GM08714 (cell line): ENCODE measurements around the gene HIPK2.

Experiments used
- H3K4me3 ChIP-seq: fragments of 200-500 bp; sonication (Bioruptor generic); 2 replicates; pipeline ENCODE4 v1.5.1; 2014; ENCODE audit warnings: mild to moderate bottlenecking, low read length, inconsistent platforms
- ZNF274 ChIP-seq: IDR thresholded peaks from 2 replicates; pipeline ENCODE4 v1.6.1; 2012; ENCODE audit warnings: mild to moderate bottlenecking, low read depth, low read length

Gene HIPK2

GRCh38 chr7:139771001-139771956 lies 6.5 kb downstream of the HIPK2 start:
- TF ChIP-seq ZNF274, result no peak
- H3K4me3 ChIP-seq, result no peak overlapping the region

DNA sequence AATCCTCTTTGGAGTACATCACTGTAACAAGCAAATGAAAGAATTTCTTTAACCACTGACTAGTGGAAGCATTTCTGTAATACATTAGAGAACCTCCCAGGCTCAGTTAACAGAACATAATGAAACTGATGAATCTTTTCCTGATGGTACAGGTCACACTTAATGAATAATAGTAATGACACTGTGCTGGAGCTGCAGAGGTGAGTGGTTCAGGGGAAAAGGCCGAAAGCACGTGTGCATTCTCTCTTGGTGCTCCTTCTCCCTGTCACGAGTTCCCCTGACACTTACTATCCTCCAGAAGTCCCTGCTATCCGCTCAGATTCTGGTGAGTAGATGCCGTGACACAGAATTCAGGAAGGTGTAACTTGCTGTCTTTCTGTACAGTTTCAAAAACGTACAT lies 8.0 kb downstream of the HIPK2 start:
- H3K4me3 ChIP-seq, result no peak overlapping the region
- TF ChIP-seq ZNF274, result no peak

DNA sequence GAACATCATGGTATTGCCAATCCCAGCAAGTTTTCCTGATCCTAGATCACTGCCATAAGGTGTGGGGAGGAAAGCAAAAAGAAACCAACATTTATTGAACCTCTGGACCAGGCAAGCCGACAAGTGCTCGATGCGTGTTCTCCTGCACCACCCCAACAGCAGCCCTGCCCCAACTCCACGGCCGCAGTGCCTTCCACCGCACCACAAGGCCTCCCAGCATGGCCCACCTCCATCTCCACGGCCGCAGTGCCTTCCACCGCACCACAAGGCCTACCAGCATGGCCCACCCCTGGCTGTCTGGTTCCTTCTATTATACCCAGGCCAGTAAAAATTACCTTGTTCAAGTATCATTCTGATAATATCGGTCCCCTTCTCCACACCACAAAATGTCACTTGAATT lies 8.7 kb downstream of the HIPK2 start:
- no peak overlapping the region for H3K4me3 ChIP-seq
- TF ChIP-seq ZNF274, result no peak

DNA sequence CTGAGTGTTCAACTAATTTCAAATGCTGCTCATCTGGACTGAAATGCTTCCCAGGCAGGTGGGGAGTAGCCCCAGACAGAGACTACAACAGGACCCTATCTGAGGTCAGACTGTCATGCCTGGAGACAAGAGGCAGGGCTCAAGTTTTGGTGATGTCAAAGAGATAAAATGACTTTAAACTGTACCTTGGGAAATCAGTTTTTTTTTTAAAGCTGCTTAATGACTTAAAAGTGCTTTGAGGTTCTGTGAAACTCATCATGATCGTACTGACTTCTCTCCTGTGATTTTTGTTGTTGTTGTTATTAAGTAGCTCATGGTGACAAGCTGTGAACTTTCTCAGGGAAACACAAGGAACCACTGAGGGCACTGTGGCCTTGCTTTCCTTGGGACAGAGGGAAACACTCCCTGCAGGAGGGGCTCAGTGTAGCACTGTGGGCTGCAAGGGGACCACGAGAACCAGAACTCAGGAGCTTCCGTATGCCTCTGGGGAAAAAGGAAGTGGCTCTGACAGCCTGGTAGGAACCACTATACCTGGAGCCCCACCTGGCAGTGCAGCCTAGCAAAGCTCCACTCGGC lies 9.5 kb downstream of the HIPK2 start:
- no peak overlapping the region; the same call in 1 of the 2 replicates for H3K4me3 ChIP-seq
- TF ChIP-seq ZNF274, result no peak

DNA sequence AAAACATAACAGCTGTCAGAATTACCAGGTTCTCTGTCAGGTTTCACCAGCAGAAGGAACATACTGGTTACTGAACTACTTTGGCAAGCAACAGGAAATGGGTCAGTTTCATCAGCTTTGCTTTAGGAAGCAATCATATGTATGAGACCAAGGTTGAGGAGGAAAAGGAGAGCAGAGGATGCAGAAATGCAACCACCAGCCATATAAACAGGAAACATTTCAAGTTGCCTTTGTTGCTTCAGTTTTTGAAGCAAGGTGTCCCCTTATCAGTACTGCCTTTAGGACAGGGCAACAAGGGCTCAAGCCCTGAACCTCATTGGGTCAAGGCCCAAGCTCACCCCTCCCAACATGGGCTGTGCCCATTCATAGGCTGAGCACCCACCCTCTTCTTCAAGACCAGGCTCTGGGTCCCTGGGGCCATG lies 10.2 kb downstream of the HIPK2 start:
- H3K4me3 ChIP-seq, result no peak overlapping the region; the same call in 1 of the 2 replicates
- TF ChIP-seq ZNF274, result no peak

DNA sequence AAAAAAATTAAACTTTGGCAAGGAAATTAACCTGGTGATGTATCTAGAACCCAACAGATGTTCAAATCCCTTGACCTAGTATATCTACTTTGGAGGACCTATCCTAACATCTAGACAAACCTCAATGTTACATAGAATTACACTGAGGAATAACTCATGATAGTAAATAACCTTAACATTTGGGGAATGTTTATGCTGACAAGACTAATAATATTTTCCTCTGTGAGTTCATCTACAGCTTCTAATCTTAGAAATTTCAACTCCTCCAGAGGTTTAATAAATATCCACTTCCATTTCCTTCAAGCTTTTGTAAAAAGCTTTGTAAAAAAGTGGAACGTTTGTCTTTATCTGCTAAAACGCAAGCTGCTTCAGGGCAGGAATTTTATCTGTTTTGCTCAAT lies 12.7 kb downstream of the HIPK2 start:
- TF ChIP-seq ZNF274, result no peak

DNA sequence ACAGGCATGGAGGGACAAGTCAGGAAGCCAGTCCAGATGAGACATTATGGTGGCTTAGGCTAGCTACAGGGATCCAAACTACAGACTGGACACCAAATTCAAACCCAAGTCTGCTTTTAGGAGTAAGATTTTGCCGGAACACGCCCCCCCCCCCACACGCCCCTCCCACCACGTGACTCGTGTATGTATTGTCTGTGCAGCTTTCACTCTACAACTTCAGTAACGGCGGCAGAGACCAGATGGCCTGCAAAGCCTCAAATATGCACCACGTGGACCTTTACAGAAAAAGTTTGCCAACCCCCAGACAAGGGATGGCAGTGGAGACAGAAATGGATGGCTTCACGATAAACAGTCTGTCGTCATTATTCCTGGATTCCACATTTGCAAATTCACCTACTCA lies 14.5 kb downstream of the HIPK2 start:
- no peak overlapping the region for H3K4me3 ChIP-seq
- no peak for TF ChIP-seq ZNF274

More for the DNA sequence above, 12.7 kb downstream of the HIPK2 start:
- H3K4me3 ChIP-seq, result no peak overlapping the region

- H3K4me3 ChIP-seq, result no peak overlapping the region
- no peak for TF ChIP-seq ZNF274
Observed at GRCh38 chr7:139762886-139763285, 14.9 kb downstream of the HIPK2 start.

- no peak for TF ChIP-seq ZNF274
- no peak overlapping the region for H3K4me3 ChIP-seq
Observed at GRCh38 chr7:139758388-139758787, 19.4 kb downstream of the HIPK2 start.

DNA sequence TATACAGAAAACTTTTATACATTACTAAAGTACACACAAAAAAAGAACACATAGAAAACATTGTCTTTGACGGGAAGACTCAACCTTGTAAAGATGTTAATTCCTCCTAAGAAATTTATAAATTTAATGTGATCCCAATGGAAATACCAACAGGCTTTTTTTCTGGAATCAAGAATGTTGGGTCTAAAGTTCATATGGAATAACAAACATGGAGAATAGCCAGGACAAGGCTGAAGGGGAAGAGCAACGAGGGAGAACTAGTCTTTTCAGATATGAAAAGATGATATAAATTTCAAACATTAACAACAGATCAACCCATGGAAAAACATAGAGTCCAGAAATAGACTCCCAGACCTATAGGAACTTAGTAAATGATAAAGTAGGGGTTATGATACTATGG lies 19.8 kb downstream of the HIPK2 start:
- no peak for TF ChIP-seq ZNF274
- no peak overlapping the region for H3K4me3 ChIP-seq

DNA sequence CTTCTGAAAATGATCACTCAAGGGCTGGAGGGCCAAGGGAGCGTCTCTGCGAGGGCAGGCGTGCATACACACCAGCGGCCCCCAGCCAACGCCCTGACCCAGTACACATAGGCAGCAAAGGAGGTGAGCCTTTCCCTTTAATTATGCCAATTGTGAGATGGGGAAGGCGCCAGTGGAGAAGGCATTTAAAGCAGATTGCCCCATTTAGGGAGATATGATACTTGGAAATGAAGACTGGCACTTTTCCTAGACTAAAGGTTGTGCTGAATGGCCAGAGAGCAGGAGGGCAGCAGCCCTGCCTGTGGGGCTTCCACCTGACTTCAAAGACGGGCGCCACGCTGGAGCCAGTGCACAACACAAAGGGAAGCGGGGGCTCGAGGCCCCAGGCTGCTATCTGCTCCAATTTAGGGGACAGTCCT lies 24.1 kb downstream of the HIPK2 start:
- TF ChIP-seq ZNF274, result no peak
- no peak overlapping the region for H3K4me3 ChIP-seq

DNA sequence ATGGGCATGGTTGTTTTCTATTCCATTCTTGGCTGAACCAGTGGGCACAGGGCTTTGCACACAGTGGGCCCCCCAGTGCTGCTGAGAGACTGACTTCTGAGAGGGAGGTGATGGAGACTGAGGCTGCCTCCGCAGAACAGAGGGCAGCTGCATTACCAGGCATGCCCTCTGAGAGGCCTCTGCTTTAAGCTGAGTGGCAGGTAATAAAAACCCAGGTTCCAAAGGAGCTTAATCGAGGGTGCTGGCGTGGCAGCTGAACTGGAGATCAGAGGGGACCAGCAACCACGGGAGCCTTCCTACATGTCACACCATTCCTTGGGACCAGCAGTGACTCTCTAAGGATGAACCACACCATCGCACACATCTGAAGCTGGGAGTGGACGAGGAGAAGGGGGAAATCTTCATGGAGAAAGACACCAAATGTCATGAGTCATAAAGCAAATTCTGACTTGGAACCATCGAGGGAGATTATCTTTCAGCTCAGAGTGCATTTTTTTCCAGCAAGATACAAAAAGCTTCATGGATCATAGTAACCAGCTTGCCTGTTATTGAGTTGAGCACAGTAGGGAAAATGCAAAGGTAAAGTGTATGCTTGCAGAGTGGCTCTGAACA lies 24.6 kb downstream of the HIPK2 start:
- no peak for TF ChIP-seq ZNF274
- H3K4me3 ChIP-seq, result no peak overlapping the region

GRCh38 chr7:139752604-139753003 lies 25.2 kb downstream of the HIPK2 start:
- no peak overlapping the region for H3K4me3 ChIP-seq
- no peak for TF ChIP-seq ZNF274

GRCh38 chr7:139752148-139752547 lies 25.6 kb downstream of the HIPK2 start:
- H3K4me3 ChIP-seq, result no peak overlapping the region
- TF ChIP-seq ZNF274, result no peak
